Left lobe of liver (tissue), 1 donor: ENCODE data around the gene ZNF780A. TPM values are rescaled to one million over a fixed set of nuclear protein-coding genes. Genes with fewer than 3 reads are reported as not detected.

Experiments used
- total RNA-seq: library from RNA; stranded (reverse); gene quantifications from one replicate; pipeline ENCODE4 v1.2.1, GENCODE V29; 2021
- donor health status: DM: no; HTN: yes; CAD: no.

ZNF780A gene
- total RNA-seq, 1 donor from 2014 or later: 15.9 TPM

Other genes with a start within 250 kb of the ZNF780A start
- gene FBL, start 244.6 kb downstream of the ZNF780A start, total RNA-seq: 43.0 TPM
- 7.3 TPM for gene FCGBP, start 156.3 kb downstream of the ZNF780A start, total RNA-seq
- 47.9 TPM for gene PSMC4, start 119.8 kb downstream of the ZNF780A start, total RNA-seq
- gene ZNF546, start 93.9 kb downstream of the ZNF780A start, total RNA-seq: 4.7 TPM
- 7.0 TPM for gene ZNF780B, start 34.7 kb downstream of the ZNF780A start, total RNA-seq
- 7.7 TPM for gene MAP3K10, start 100.5 kb upstream of the ZNF780A start, total RNA-seq
- not detected for gene TTC9B, start 127.4 kb upstream of the ZNF780A start, total RNA-seq
- 3.8 TPM for gene CCNP, start 135.7 kb upstream of the ZNF780A start, total RNA-seq
- 140 TPM for gene AKT2, start 194.4 kb upstream of the ZNF780A start, total RNA-seq